AG10803 (cell line): ENCODE measurements around the gene TPSG1.
"Not testable (repeated sequence)": the region's sequence is repeated elsewhere in the genome, so short reads cannot be mapped to it uniquely, and the experiment has no call there.

Experiments used
- DNase-seq: peaks from one replicate; pipeline ENCODE4 v3.0.0; 2010; ENCODE audit warnings: low read depth
- H3K4me3 ChIP-seq: 2 replicates; pipeline ENCODE4 v1.5.1; 2011; ENCODE audit warnings: mild to moderate bottlenecking, low read length, control low read depth
- TF ChIP-seq, protein P1 (sequence below): conservative IDR thresholded peaks from 2 replicates; pipeline ENCODE4 v1.5.1; 2011; ENCODE audit warnings: mild to moderate bottlenecking, low read length, control low read depth, inconsistent platforms

The TPSG1 gene

DNA sequence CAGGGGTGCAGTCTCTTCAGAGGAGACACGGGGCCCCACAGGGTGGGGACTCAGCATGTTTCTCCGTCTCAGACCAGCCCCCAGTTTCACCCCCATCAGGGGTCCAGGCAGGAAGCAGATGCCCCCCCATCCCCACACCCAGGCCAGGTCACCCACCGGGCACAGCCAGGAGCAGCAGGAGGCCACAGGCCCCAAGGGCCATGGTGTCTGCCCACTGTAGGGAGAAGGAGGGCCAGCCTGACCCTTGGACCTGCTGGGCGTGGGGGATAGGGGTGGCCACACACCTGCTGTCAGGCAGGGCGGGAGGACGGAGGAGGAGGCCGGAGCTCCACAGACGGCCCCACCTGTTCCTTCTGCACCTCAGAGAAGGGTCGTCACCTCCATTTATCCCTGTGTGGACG, at the start of gene TPSG1:
TSS of gene TPSG1 (minus strand) at position 218 of the 401 bp plus-strand sequence. CDS start at position 202, 16 bp downstream.
- DNase-seq = no peak
- H3K4me3 ChIP-seq = no peak within 1 kb of the TSS
- TF ChIP-seq, protein P1, sequence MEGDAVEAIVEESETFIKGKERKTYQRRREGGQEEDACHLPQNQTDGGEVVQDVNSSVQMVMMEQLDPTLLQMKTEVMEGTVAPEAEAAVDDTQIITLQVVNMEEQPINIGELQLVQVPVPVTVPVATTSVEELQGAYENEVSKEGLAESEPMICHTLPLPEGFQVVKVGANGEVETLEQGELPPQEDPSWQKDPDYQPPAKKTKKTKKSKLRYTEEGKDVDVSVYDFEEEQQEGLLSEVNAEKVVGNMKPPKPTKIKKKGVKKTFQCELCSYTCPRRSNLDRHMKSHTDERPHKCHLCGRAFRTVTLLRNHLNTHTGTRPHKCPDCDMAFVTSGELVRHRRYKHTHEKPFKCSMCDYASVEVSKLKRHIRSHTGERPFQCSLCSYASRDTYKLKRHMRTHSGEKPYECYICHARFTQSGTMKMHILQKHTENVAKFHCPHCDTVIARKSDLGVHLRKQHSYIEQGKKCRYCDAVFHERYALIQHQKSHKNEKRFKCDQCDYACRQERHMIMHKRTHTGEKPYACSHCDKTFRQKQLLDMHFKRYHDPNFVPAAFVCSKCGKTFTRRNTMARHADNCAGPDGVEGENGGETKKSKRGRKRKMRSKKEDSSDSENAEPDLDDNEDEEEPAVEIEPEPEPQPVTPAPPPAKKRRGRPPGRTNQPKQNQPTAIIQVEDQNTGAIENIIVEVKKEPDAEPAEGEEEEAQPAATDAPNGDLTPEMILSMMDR = no peak

DNA sequence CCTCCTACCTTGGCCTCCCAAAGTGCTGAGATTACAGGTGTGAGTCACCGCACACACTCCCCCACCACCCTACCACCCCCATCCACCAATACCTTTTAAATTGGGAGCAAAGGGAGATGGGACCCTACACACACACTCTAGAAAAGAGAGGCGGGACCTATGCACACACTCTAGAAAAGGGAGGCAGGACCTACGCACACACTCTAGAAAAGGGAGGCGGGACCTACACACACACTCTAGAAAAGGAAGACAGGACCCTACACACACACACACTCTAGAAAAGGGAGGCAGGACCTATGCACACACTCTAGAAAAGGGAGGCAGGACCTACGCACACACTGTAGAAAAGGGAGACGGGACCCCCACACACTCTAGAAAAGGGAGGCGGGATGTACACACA, 49.7 kb upstream of the TPSG1 start:
- H3K4me3 ChIP-seq = no peak overlapping the region
- no peak for DNase-seq
- TF ChIP-seq, protein P1 = no peak

DNA sequence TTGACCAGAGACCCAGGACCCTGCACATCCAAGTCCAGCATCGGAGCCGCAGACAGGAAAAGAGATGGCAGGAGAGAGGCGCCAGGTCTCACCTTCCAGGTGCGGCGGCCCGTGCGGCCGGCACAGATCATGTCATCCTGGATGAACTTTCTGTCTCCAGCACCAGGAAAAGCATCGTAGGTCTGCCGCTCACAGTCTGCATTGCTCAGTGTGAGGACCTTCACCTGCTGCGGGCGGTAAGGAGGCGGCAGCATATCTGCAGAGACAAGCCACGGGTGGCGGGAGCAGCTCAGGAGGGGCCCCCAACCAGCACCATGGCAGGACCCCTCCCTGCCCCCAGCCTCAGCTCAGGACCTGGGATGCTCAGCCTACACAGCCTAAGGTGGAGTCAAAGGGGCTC, 48.7 kb upstream of the TPSG1 start:
- TF ChIP-seq, protein P1 = no peak
- no peak for DNase-seq
- no peak overlapping the region for H3K4me3 ChIP-seq

DNA sequence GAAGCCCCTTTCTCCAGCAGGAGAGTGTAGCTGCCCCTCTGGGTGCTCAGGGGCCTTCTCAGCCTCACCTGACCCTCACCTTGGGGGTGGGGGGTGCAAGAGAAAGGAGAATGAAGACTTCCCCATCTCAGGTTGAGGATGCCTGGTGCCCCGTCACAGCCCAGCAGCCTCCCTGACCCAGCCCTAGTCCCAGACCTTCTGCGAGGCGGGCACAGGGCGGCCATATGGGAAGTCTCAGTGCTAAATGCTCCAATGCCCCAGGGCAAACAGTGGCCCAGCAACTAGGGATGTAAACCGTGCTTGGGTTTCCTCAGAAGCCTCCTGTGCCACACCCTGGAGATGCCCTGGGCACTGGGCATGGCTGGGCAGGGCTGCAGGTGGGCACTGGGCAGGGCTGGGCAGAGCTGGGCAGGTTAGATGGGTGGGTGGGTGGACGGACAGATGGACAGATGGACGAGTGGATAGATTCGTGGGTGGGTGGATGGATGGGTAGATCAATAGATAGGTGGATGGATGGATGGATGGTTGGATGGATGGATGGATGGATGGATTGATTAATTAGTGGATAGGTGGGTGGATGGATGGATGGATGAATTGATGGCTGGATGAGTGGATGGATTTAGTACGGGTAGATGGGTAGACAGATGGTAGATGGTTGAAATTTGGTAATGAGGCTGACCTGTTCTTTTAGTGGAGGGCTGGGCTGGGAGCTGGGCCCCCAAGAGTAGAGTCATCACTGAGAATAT, 47.6 kb upstream of the TPSG1 start:
- TF ChIP-seq, protein P1 = no peak
- no peak overlapping the region for H3K4me3 ChIP-seq
- DNase-seq = no peak

DNA sequence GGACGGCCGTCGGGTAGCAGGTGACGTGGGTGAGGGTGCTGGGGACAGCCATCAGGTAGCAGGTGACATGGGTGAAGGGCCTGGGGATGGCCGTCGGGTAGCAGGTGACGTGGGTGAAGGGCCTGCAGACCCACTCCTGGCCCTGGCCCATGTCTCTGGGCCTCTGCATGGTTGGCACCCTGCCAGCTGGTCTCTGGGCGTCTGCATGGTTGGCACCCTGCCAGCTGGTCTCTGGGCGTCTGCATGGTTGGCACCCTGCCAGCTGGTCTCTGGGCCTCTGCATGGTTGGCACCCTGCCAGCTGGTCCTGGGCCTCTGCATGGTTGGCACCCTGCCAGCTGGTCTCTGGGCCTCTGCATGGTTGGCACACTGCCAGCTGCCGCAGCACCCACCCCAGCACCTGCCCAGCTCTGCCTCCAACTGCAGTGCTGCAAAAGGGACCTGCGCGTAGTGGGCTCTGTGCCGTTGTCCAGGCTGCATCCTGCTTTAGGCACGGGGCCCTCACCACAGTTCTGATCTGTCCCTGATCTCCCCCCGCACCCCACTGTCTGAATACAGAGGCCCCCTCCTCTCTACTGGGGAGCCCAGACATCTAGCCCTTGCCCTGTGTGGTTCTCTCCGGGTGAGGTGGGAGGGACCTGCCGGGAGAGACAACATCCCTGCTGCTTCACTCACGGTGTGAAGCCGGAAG, 46.8 kb upstream of the TPSG1 start:
- not testable (repeated sequence) for H3K4me3 ChIP-seq, DNase-seq

DNA sequence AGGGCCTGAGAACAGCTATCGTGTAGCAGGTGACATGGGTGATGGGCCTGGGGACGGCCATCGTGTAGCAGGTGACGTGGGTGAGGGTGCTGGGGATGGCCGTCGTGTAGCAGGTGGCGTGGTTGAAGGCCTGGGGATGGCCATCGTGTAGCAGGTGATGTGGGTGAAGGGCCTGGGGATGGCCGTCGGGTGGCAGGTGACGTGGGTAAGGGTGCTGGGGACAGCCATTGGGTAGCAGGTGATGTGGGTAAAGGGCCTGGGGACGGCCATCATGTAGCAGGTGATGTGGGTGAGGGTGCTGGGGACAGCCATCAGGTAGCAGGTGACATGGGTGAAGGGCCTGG, 46.3 kb upstream of the TPSG1 start:
- H3K4me3 ChIP-seq = no peak overlapping the region
- DNase-seq = no peak
- TF ChIP-seq, protein P1 = no peak

DNA sequence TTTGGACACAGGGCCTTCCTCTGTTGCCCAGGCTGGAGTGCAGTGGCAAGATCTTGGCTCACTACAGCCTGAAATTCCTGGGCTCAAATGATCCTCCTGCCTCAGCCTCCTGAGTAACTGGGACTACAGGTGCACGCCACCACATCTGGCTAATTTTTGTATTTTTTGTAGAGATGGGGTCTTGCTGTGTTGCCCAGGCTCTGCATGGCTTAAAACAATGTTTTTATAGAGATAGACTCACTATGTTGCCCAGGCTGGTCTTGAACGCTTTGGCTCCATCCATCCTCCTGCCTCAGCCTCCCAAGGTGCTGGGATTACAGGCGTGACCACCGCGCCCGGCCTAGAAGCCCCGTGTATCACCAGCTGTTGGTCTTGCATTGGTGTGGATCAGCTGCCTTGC, 44.4 kb upstream of the TPSG1 start:
- H3K4me3 ChIP-seq, DNase-seq: not testable (repeated sequence)

DNA sequence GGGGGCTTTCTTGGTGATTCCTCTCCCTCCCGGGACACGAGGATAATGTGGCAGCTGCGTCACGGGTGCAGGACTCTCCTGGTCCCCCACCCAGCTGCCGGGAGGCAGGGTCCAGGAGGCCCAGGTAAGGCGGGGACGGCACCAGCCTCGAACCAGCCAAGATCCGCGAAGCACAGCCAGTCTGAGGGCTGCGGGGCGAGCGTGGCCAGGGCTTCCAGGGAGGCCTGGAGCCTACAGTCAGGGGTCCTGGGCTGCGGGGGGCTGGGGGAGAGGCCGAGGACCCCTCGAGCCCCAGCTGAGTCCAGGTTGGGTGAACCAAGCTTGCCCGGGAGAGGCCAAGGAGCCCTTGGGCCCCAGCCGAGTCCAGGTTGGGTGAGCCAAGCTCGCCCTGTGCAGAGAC, 40.8 kb upstream of the TPSG1 start:
- no peak for DNase-seq
- no peak overlapping the region for H3K4me3 ChIP-seq
- TF ChIP-seq, protein P1 = no peak
